AG20443 (cell line): Measurements from ENCODE around the gene TRIM8.

Experiments
- DNase-seq: peaks from one replicate; pipeline ENCODE4 v3.0.0; 2012; ENCODE audit warnings: low spot score, mixed read lengths

Gene TRIM8

DNA sequence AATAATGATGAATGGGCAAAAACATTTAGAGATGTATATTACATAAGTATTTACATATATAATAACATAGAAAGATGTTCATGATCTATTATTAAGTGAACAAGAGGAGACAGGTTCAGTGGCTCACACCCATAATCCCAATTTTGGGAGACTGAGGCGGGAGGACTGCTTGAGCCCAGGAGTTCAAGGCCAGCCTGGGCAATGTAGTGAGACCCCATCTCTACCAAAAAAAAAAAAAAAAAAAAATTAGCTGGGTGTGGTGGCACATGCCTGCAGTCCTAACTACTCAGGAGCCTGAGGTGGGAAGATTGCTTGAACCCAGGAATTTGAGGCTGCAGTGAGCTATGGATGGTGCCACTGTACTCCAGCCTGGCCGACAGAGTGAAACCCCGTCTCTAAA, 57.5 kb downstream of the TRIM8 start:
- no peak for DNase-seq

DNA sequence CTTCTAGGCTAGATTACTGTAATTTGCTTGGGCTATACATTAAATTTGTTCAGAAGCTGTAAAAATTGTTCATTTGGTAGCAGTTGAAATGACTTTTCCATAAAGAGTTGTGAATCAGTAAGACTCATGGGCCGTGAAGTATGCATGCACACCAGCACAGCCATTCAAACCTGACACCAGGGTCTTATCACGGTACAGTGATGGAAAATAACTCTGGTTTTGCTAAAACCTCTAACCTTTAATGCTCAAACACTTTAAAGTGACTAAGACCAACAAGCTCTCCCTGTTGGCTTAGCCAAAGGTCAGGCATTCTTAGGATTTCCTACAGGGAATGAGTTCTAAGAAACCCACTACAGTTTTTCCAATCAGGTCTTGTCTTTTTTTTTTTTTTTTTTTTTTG, 58.5 kb downstream of the TRIM8 start:
- DNase-seq, result no peak

DNA sequence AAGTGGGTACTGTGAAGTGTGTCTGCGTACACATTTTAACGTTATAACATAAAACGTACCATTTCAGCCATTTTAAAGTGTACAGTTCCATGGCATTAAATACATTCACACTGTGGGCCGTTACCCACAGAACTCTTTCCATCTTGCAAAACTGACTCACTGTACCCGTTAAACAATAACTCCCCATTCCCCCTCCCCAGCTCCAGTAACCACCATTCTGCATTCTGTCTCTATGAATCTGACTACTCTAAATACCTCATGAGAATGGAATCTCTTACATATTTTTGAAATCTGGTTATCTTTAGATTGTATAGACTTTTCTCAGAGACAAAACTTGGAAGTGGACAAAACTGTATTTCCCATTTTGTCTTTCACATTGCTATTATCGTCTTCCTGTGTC, 60.6 kb downstream of the TRIM8 start:
- no peak for DNase-seq

- DNase-seq, result no peak
Observed at GRCh38 chr10:102705531-102705930, 61.3 kb downstream of the TRIM8 start.
